ENCODE data around the gene TMEM219.
A peak's percentile ranks its signal among the peaks of the same experiment; 100 is the strongest.
"Not testable (repeated sequence)": the region's sequence is repeated elsewhere in the genome, so short reads cannot be mapped to it uniquely, and the experiment has no call there.

The TMEM219 gene

GRCh38 chr16:30009085-30009862, 47.4 kb downstream of the TMEM219 start:
- TF ChIP-seq CTCF (conservative IDR thresholded peaks at IDR 0.05; ENCODE audit: low read depth, low read length), result no peak
- DNase-seq (ENCODE audit: low read depth), result no peak
- H3K4me3 ChIP-seq (ENCODE audit: low read depth, low read length), result no peak overlapping the region

DNA sequence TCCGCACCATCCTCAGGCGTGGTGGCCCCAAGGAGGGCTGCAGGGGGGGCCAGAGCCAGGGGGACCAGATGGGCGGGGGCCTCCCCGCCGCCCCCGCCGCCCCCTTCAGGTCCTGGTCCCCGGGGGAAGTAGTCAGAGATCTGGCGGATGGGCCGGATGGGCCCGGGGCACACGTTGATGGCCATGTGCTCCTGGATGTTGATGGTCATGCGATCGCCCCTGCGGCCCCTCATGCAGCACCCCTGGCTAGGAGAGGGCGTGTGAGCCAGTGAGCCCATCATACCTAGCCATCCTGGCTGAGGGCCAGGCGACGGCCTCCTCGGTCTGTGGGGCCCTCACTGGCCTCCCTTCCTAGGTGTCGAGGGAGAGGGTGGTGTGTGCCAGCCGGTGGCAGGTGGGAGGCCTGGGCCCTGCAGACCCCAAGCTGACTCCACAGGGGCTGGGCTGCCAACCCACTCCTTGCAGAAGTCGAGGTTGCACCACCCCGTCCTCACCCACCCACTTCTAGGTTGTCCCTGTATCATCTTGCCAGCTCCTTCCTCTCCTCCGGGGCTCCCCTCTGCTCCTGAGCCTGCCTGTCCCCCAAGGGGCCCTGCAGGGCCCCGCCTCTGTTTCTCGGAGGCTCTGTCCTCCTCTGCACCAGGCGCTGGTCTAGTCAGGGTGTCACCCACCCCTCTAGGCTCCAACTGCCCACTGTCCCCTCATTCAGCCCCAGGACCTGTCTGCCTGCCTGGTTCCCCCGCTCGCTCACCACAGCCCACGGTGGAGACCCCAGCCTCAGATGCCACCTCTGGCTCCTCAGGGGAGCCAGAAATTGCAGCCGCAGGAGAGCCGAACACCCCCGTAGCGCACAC, 48.3 kb downstream of the TMEM219 start:
- DNase-seq (ENCODE audit: low read depth), result no peak
- TF ChIP-seq CTCF (conservative IDR thresholded peaks at IDR 0.05; ENCODE audit: low read depth, low read length), result no peak
- no peak overlapping the region for H3K4me3 ChIP-seq (ENCODE audit: low read depth, low read length)

DNA sequence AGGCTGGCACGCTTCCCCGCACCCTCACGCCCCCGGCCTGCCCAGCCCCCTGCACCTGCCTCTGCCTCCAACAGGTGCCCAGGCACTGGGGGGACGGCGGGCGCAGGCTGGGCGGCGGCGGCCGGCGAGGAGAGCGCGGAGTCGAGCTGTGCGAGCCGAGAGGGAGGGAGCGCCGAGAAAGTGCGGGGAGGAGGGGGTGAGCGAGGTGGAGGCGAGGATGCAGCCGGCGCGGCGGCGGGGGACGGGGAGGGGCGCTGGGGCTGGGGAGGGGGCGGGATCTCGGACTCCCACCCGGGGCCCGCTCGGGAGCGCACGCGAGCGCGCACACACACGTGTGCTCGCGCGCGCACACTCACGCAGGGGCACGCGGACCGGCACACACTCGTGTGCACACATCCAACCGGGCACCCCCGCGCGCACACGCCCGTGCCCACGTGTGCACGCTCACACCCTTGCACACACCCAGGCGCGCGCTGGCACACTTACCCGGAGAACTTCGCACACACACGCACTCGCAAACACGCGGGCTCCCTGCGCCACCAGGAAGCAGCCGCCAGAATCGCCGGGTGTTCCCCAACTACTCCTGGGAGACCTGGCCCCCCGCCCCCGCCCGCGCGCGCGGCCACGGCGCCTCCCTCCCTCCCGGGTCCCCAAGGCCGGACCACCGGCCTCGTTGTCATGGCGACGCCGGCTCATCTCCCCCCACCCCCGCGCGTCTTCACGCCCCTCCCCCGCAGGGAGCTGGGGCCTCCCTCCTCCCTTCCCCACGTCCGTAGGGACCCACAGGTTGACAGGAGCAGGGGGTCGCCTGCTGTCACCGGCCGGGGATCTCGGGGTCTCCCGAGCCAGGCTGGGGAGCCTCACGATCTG, 49.2 kb downstream of the TMEM219 start, which contains the start of gene DOC2A:
Gene DOC2A, minus strand, starts transcription at position 184 of the 870 bp plus-strand sequence. CDS start 805 bp downstream, outside the sequence.
- no peak for TF ChIP-seq CTCF (conservative IDR thresholded peaks at IDR 0.05; ENCODE audit: low read depth, low read length)
- no peak for DNase-seq (ENCODE audit: low read depth)
- peak within 1 kb of the TSS; percentile 36 for H3K4me3 ChIP-seq (ENCODE audit: low read depth, low read length)

- no peak for TF ChIP-seq CTCF (conservative IDR thresholded peaks at IDR 0.05; ENCODE audit: low read depth, low read length)
- DNase-seq (ENCODE audit: low read depth), result no peak
- no peak overlapping the region for H3K4me3 ChIP-seq (ENCODE audit: low read depth, low read length)
Measured at GRCh38 chr16:30011714-30012504, 50.0 kb downstream of the TMEM219 start.

DNA sequence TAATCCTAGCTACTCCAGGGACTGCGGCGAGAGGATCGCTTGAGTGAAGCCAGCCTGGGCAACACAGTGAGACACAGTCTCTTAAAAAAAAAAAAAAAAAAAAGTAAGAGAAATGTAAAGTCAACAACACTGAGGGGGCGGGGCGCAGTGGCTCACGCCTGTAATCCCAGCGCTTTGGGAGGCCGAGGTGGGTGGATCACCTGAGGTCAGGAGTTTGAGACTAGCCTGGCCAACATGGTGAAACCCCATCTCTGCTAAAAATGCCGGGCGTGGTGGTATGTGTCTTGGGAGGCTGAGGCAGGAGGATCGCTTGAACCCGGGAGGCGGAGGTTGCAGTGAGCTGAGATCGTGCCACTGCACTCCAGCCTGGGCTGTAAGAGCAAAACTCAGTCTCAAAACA, 50.7 kb downstream of the TMEM219 start:
- DNase-seq (ENCODE audit: low read depth); H3K4me3 ChIP-seq (ENCODE audit: low read depth, low read length): not testable (repeated sequence)

DNA sequence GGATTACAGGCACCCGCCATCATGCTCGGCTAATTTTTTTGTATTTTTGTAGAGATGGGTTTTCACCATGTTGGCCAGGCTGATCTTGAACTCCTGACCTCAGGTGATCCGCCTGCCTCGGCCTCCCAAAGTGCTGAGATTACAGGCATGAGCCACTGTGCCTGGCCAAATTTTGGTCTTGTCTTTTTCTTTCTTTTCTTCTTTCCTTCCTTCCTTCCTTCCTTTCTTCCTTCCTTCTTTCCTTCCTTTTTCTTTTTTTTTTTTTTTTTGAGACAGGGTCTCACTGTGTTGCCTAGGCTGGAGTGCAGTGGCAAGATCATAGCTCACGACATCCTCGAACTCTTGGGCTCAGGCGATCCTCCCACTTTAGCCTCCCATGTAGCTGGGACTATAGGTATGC, 53.6 kb downstream of the TMEM219 start:
- not testable (repeated sequence) for DNase-seq (ENCODE audit: low read depth); H3K4me3 ChIP-seq (ENCODE audit: low read depth, low read length)

DNA sequence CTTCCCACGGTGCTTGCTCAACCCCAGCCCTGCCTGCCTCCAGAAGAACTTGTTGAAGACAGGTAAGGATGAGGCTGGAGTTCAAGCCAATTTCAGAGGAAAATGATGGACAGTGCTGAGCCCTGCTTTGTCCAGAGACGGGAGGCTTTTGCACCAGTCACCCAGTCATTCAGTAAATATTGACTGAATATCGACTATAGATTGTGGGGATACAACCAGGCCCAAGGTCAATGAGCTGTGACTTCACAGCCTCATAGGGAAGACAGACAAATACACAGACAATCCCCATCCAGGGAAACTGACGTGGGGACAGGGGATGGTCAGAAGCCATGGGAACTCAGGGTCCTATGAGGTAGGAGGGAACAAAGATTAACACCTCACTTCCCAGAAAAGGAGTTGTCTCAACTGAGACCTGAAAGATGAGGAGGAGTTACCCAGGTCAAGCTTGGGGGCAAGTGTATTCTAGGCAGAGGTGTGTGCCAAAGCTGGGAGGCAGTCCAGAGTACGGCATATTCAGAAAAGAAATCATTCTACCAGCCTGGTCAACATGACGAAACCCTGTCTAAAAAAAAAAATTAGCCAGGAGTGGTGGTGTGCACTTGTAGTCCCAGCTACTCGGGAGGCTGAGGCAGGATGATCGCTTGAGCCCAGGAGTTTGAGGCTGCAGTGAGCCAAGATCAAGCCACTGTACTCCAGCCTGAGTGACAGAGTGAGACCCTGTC, 54.8 kb downstream of the TMEM219 start:
- H3K4me3 ChIP-seq (ENCODE audit: low read depth, low read length), result no peak overlapping the region
- TF ChIP-seq CTCF (conservative IDR thresholded peaks at IDR 0.05; ENCODE audit: low read depth, low read length), result no peak
- DNase-seq (ENCODE audit: low read depth), result no peak

Measured in choroid plexus epithelial cell (primary cell).